ENCODE data around the gene SLC6A6.

The SLC6A6 gene
- total RNA-seq = 235 to 555 (median 353) reads per million in 18 experiments

GRCh38 chr3:14402304-14402811 lies at the start of gene SLC6A6:
Gene SLC6A6 (plus strand): TSS chr3:14402606. CDS start chr3:14443635, 41,029 bp downstream.
- DNase-seq = peak; percentile 91 to 94

GRCh38 chr3:14353502-14353901 lies 48.9 kb upstream of the SLC6A6 start:
- peak; percentile 33 to 49 for DNase-seq

DNA sequence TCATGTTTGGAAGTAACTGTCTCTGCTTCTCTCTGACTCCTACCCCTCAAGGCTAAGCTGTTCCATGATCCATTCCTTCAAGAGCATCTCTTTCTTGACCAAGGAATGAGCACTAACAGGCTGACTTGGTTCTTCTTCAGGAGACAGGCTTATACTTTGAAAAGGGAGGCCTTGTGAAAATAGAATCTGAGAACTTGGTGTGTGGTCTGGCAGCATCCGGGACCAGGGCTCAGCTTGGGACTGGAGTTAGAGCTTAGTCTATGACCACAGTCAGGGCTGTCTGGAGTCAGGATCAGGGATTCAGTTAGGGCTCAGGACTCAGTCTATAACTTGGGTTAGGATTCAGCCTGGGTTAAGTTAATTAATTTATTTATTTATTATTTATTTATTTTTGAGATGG lies 44.9 kb upstream of the SLC6A6 start:
- no peak for DNase-seq

- no peak for DNase-seq
Measured at GRCh38 chr3:14358426-14359211, 43.8 kb upstream of the SLC6A6 start.

GRCh38 chr3:14359348-14359747 lies 43.1 kb upstream of the SLC6A6 start:
- no peak for DNase-seq

DNA sequence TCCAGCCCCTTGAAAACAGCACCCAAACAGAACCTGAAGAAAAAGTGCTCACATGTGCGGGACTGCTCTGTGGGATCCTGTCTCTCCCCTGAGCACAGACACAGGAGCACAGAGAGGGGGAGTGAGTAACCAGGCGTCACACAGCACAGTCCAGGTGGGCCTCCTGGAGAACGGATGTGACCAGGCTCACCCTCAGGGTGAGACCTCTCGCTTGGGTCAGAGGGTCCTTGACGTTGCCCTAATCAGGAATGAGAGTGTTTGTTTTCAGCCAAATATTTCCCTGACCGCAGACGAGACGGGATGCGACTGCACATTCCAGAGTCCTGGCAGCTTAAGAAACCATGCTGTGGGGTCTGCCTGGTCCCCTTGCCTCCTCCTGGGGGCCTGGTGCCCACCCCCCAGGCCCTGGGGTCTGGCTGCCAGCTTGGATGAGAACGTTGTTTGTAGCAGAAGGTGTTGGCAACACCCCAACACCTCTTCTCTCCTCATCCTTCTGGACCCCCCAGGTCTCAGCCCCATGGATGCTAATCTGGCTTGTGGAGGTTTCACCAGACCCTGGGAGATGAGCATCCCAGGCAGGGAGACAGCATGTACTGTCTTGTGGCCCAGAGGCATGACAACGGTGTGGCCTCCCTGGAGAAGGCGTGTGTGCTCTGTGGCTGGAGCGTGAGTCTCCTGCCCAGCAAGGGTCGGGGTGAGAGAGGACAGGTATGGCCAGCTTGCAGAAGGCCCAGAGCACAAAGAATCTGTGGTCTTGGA lies 42.1 kb upstream of the SLC6A6 start:
- DNase-seq = no peak

GRCh38 chr3:14361068-14361677 lies 41.2 kb upstream of the SLC6A6 start:
- DNase-seq = no peak

GRCh38 chr3:14362890-14363289 lies 39.5 kb upstream of the SLC6A6 start:
- DNase-seq = no peak

GRCh38 chr3:14363379-14363778 lies 39.0 kb upstream of the SLC6A6 start:
- no peak for DNase-seq

- peak; percentile 62 to 86 for DNase-seq
Measured at GRCh38 chr3:14363991-14364390, 38.4 kb upstream of the SLC6A6 start.

GRCh38 chr3:14364580-14365292 lies 37.7 kb upstream of the SLC6A6 start:
- DNase-seq = no peak

DNA sequence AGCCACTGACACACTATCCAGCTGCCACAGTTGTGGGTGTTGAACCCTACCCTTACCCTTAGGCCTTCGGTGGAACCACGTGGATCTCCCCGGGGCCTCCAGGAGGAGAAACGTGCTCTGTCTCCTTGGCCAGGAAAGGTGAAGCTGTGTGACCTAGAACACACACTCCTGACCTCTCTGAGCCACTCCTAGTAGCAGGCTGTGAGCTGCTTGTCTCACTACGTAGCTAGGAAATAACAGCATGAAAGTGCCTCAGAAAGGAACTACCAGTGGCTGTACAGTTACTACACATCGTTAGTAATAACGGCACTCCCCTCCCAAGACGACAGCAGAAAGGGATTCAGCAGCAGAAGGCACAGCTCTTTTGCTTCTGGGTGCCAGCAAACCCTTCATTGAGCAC lies 36.2 kb upstream of the SLC6A6 start:
- peak; percentile 25 to 30 for DNase-seq

DNA sequence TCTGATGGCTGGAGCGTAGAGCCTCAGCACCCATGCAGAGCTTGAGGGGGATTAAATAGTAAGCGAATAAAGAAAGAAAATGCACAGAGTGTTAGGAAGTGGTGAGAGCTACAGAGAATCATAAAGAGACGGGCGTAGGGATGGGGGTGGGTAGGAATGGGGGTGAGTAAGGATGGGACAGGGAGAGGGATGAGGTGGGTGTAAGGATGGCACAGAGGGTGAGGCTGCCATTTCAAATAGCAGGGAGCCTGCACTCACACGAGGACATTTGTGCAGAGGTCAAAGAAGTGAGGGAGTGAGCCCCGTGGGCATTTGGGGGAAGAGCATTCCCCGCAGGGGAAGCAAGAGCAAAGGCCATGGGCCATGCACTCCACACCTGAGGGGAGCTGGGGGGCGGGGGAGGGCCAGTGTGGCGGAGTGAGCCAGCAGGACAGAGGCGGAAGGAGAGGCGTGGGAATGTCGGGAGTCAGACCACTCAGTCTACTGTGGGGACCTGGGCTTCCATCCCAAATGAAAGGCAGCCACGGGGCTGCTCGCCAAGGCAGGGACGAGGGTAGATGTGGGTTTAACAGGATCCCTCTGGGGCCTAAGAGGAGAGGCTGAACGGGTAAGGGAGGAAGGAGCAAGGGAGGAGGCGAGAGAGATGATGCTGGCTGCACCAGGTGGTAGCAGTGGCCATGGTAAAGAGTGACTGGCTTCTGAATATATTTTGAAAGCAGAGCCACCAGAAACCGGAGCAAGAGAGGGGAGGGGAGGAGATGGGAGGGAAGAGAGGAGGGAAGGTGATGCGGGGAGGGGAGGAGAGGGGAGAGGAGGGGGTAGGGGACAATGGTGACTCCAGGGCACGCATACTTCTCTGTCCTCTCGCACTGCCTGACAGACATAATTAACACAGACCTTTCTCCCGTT lies 35.2 kb upstream of the SLC6A6 start:
- no peak for DNase-seq

- DNase-seq = no peak
Measured at GRCh38 chr3:14368146-14368545, 34.3 kb upstream of the SLC6A6 start.

GRCh38 chr3:14368885-14369284 lies 33.5 kb upstream of the SLC6A6 start:
- no peak for DNase-seq

DNA sequence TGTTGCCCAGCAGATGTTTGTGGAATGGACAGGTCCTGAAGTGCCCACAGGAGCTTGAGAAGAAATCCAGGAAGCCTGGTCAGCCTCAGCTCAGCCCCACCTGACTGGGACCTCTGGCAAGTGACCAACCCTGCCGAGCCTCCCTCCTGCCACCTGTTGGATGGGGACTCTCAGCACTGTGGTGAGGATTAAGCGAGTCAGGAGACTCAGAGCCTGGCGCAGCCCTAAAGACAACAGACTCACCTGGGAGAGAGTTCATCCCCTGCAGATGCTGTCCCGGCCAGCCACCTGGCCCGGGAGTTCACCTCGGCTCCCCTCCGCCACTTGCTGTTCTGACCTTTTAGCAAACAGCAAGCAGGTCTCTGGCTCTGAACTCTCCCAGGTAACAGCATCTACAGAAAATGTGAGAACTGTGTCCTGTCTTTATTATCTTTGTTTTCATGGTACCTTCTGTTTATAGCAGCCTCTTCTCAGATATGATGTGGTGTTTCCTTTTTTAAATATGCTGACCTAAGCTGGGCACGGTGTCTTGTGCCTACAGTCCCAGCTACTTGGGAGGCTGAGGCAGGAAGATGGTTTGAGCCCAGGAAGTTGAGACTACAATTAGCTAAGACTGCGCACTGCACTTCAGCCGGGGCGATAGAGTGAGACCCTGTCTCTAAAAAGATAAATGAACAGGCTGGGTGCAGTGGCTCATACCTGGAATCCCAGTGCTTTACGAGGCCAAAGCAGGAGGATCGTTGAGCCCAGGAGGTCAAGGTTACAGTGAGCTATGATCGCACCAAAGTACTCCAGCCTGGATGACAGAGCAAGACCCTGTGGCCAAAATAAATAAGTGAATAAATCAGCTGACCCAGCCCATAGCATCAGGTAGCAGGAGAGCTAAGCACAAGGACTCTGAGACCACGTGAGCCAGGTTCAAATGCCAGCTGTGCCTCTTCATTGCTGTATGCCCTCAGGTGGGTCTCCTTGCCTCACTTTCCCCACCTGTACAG lies 32.4 kb upstream of the SLC6A6 start:
- peak in 1 of 2 donors; percentile 25 for DNase-seq

DNA sequence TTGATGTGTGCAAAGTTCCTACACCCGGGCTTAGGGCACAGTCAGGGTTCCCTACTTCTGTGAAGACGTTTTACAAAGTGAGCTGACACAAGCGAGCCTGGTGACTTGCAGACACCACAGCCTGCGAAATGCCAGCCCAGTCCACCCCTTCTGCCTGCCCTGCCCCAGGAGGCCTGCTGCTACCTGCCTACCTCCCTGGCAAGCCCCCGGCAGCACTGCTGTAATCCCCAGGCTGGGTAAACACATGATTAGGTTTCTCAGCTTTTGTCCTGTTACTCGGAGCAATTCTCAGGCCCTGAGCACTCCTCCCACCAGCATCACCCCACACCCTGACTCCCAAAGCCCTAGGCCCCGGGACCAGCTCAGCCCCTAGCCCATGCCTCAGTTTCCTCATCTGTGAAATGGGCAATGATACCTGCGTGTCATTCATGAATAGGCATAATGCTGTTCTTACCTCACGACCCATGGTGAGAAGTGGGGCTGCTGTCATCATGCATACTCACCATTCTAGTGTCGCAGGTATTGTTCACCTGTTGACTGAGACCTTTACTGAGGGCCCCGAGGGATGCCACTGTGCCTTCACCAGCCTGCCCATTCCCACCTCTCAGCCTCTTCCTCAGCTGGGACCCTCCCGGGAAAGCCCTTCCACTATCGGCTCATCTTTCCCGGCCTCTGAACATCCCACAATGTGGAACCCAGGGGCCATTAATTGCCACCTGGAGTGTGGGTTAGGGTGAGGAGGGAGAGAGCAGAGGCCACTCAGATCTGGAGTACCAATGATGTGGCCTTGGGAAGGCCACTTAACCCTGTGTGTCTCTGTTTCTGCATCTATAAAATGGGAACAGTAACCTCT lies 31.5 kb upstream of the SLC6A6 start:
- DNase-seq = peak in 1 of 2 donors; percentile 47

DNA sequence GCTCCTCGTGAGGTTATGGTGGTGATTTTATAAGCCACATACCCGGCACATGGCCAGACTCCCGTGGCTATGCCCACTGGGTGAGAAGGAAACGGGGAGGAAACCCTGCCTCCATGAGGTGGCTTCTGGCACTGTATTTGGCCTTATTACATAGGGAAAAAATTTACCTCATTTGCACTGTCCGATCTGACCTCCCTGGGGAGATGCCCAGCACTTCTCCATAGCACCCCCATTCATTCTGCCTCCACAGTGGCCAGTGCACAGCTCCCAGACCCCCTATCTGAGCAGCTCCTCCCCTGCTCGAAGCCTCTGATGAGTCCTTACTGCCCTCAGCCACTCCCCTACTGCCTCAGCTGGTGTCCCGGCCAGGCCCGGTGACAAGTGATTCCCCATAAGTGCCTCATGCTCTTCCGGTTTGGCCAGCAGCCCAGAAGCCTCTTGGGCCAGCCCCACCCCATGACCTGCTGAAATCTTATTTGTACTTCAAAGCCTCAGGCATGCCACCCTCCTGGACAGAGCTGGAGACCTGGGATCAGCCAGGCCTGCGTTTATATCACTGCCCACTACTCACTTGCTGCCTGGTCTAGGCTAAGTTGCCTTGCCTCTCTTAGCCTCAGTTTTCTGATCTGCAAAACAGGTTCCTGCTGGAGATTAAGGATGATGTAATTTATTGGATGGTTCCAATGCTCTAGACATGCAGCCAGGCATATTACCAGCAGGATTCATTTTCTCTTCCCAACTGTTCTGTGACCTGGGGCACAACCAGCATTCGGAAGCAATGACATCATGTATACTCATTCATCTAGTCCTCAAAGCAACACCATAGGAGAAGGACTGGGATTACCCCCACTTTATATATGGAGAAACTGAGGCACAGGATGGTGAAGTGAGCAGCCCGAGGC lies 30.6 kb upstream of the SLC6A6 start:
- peak; percentile 91 to 93 for DNase-seq

Measured in inflammatory macrophage (primary cell).